Measurements from ENCODE around the gene OR2V2. TPM values are rescaled to one million over a fixed set of nuclear protein-coding genes. Genes with fewer than 3 reads are reported as not detected.
"Not testable (repeated sequence)": the region's sequence is repeated elsewhere in the genome, so short reads cannot be mapped to it uniquely, and the experiment has no call there.

OR2V2 gene
- total RNA-seq, 1 experiment from 2014 or later, result not detected

- peaks cover 28% of the 10 kb centered on the region for H3K27me3 ChIP-seq (ENCODE audit: control insufficient read depth, insufficient read depth, low read length)
- no peaks in the 10 kb centered on the region for H3K36me3 ChIP-seq (replicated peaks; ENCODE audit: control insufficient read depth, insufficient read depth, low read length)
- H3K4me3 ChIP-seq (ENCODE audit: insufficient read depth, low read depth, low read length), result no peak overlapping the region
- no peak for DNase-seq
Observed at GRCh38 chr5:181166812-181167733, 19.7 kb downstream of the OR2V2 start.

- H3K27me3 ChIP-seq (ENCODE audit: control insufficient read depth, insufficient read depth, low read length), result peaks cover 36% of the 10 kb centered on the region
- H3K4me3 ChIP-seq (ENCODE audit: insufficient read depth, low read depth, low read length), result peak overlapping the region; percentile 41
- H3K36me3 ChIP-seq (replicated peaks; ENCODE audit: control insufficient read depth, insufficient read depth, low read length), result no peaks in the 10 kb centered on the region
- DNase-seq, result peak; percentile 93
Observed at GRCh38 chr5:181167814-181168488, 20.6 kb downstream of the OR2V2 start.

- peaks cover 39% of the 10 kb centered on the region for H3K27me3 ChIP-seq (ENCODE audit: control insufficient read depth, insufficient read depth, low read length)
- H3K36me3 ChIP-seq (replicated peaks; ENCODE audit: control insufficient read depth, insufficient read depth, low read length), result no peaks in the 10 kb centered on the region
- DNase-seq, result no peak
- H3K4me3 ChIP-seq (ENCODE audit: insufficient read depth, low read depth, low read length), result peak overlapping the region; percentile 41
Observed at GRCh38 chr5:181168595-181169118, 21.3 kb downstream of the OR2V2 start.

- Histone ChIP-seq H3K4me3 (ENCODE audit: insufficient read depth, low read depth, low read length) (peak overlapping the region; percentile 69), H3K27me3 (ENCODE audit: control insufficient read depth, insufficient read depth, low read length) (peaks cover 39% of the 10 kb centered on the region)
- peak; percentile 84 for DNase-seq
- H3K36me3 ChIP-seq (replicated peaks; ENCODE audit: control insufficient read depth, insufficient read depth, low read length), result not testable (repeated sequence)
Observed at GRCh38 chr5:181169459-181170236, 22.3 kb downstream of the OR2V2 start.

GRCh38 chr5:181170237-181170825, 22.9 kb downstream of the OR2V2 start:
- H3K36me3 ChIP-seq (replicated peaks; ENCODE audit: control insufficient read depth, insufficient read depth, low read length), result no peaks in the 10 kb centered on the region
- H3K27me3 ChIP-seq (ENCODE audit: control insufficient read depth, insufficient read depth, low read length), result peaks cover 39% of the 10 kb centered on the region
- DNase-seq, result peak; percentile 84
- H3K4me3 ChIP-seq (ENCODE audit: insufficient read depth, low read depth, low read length), result peak overlapping the region; percentile 69

- H3K27me3 ChIP-seq (ENCODE audit: control insufficient read depth, insufficient read depth, low read length), result peaks cover 39% of the 10 kb centered on the region
- H3K36me3 ChIP-seq (replicated peaks; ENCODE audit: control insufficient read depth, insufficient read depth, low read length), result no peaks in the 10 kb centered on the region
- no peak overlapping the region for H3K4me3 ChIP-seq (ENCODE audit: insufficient read depth, low read depth, low read length)
- DNase-seq, result no peak
Observed at GRCh38 chr5:181170996-181171395, 23.6 kb downstream of the OR2V2 start.

- Histone ChIP-seq H3K4me3 (ENCODE audit: insufficient read depth, low read depth, low read length) (no peak overlapping the region), H3K27me3 (ENCODE audit: control insufficient read depth, insufficient read depth, low read length) (peaks cover 39% of the 10 kb centered on the region), H3K36me3 (replicated peaks; ENCODE audit: control insufficient read depth, insufficient read depth, low read length) (no peaks in the 10 kb centered on the region)
- no peak for DNase-seq
Observed at GRCh38 chr5:181171782-181172181, 24.4 kb downstream of the OR2V2 start.

GRCh38 chr5:181173027-181173419, 25.6 kb downstream of the OR2V2 start:
- no peaks in the 10 kb centered on the region for H3K36me3 ChIP-seq (replicated peaks; ENCODE audit: control insufficient read depth, insufficient read depth, low read length)
- H3K4me3 ChIP-seq (ENCODE audit: insufficient read depth, low read depth, low read length), result peak overlapping the region; percentile 63
- DNase-seq, result no peak
- peaks cover 39% of the 10 kb centered on the region for H3K27me3 ChIP-seq (ENCODE audit: control insufficient read depth, insufficient read depth, low read length)

GRCh38 chr5:181173420-181174342, 26.3 kb downstream of the OR2V2 start:
- Histone ChIP-seq H3K4me3 (ENCODE audit: insufficient read depth, low read depth, low read length) (peak overlapping the region; percentile 63), H3K27me3 (ENCODE audit: control insufficient read depth, insufficient read depth, low read length) (peaks cover 36% of the 10 kb centered on the region), H3K36me3 (replicated peaks; ENCODE audit: control insufficient read depth, insufficient read depth, low read length) (no peaks in the 10 kb centered on the region)
- DNase-seq, result peak; percentile 81

GRCh38 chr5:181176254-181176952, 29.0 kb downstream of the OR2V2 start:
- H3K4me3 ChIP-seq (ENCODE audit: insufficient read depth, low read depth, low read length), result no peak overlapping the region
- no peak for DNase-seq
- peaks cover 17% of the 10 kb centered on the region for H3K27me3 ChIP-seq (ENCODE audit: control insufficient read depth, insufficient read depth, low read length)
- no peaks in the 10 kb centered on the region for H3K36me3 ChIP-seq (replicated peaks; ENCODE audit: control insufficient read depth, insufficient read depth, low read length)

GRCh38 chr5:181177559-181177958, 30.2 kb downstream of the OR2V2 start:
- DNase-seq; H3K36me3 ChIP-seq (replicated peaks; ENCODE audit: control insufficient read depth, insufficient read depth, low read length); H3K4me3 ChIP-seq (ENCODE audit: insufficient read depth, low read depth, low read length); H3K27me3 ChIP-seq (ENCODE audit: control insufficient read depth, insufficient read depth, low read length): not testable (repeated sequence)

GRCh38 chr5:181181650-181182565, 34.5 kb downstream of the OR2V2 start:
- no peaks in the 10 kb centered on the region for H3K36me3 ChIP-seq (replicated peaks; ENCODE audit: control insufficient read depth, insufficient read depth, low read length)
- peak; percentile 87 for DNase-seq
- H3K4me3 ChIP-seq (ENCODE audit: insufficient read depth, low read depth, low read length), result no peak overlapping the region
- H3K27me3 ChIP-seq (ENCODE audit: control insufficient read depth, insufficient read depth, low read length), result no peaks in the 10 kb centered on the region; the same call in 1 of the 2 replicates
